ENCODE measurements around the gene COL4A1. TPM values are rescaled to one million over a fixed set of nuclear protein-coding genes. Genes with fewer than 3 reads are reported as not detected.

The COL4A1 gene
- total RNA-seq: 100 to 1,000 TPM in 8 of 9 donors, 10 to 100 TPM in 1; 91.9 to 428 (median 184) TPM
- polyA plus RNA-seq: 100 to 1,000 TPM in 1 of 2 donors, 10 to 100 TPM in 1; 52.6 to 194 TPM
- long read RNA-seq, donor 1, full-length matches to known transcripts: 39 of 120 reads
- long read RNA-seq, donor 1, partial matches to known transcripts: 65 of 120 reads
- long read RNA-seq, donor 1, other reads (novel, unspliced or antisense): 16 of 120 reads
- long read RNA-seq, donor 2, full-length matches to known transcripts: 21 of 244 reads
- long read RNA-seq, donor 2, partial matches to known transcripts: 204 of 244 reads
- long read RNA-seq, donor 2, other reads (novel, unspliced or antisense): 19 of 244 reads
- long read RNA-seq, donor 3, full-length matches to known transcripts: 30 of 130 reads
- long read RNA-seq, donor 3, partial matches to known transcripts: 94 of 130 reads
- long read RNA-seq, donor 3, other reads (novel, unspliced or antisense): 6 of 130 reads

DNA sequence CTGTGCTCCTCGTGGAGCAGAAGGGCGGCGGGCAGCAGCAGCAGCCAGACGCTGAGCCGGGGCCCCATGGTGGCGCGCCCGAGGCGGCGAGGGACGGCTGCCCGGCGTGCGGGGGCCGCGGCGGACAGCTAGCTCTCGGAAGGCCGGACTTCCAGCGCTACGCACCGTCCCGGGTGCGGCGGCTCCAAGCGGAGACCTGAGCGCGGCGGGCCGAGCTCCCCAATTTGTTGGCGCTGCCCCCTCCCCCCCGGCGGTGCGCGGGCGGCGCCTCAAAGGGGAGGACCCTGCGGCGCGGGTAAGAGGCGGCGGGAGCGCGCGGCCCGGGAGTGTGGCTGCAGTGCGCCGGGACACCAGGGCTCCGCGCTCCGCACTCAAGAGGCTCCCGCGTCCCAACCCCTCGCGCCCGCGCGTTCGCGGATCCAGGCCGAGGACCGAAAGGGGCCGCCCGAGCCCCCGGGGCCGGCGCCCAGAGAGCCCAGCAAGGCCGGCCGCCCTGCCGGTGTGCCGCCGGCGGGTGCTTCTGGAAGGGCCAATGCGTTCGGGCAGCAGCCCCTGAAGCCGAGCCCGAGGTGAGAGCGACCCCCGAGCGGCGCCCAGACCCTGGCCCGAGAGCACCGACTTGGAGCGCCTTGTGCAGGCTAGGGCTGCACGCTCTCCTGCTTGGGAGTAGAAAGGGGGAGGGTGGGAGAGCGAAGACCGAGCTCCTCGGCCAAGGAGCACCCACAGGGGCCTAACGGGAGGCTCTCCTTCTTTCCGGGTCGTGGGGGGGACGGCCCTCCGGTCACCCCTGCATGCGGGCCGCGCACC is at the start of gene COL4A1, which contains the start of gene COL4A2:
COL4A1 (minus strand) TSS at position 198 of the 807 bp plus-strand sequence; CDS start at position 68, 130 bp downstream.
COL4A2 (plus strand) TSS at position 325 of the 807 bp plus-strand sequence. CDS start 620 bp downstream, outside the sequence.
- H3K27me3 ChIP-seq: peaks cover 0 to 41% (median 0%) of the 10 kb centered on the region in 9 donors
- 0 to 1% (median 1%) methylated on average over 18 to 96 of the region's 96 CpGs for WGBS, 4 donors
- peak; percentile 87 to 90 (median 88) for DNase-seq
- peaks cover 0 to 12% (median 0%) of the 10 kb centered on the region in 9 donors for H3K36me3 ChIP-seq
- peaks cover 17 to 75% (median 64%) of the 10 kb centered on the region in 12 donors for H3K4me1 ChIP-seq
- peak within 1 kb of the TSS; percentile 92 to 99 (median 97) for H3K27ac ChIP-seq
- intact Hi-C loops (cut with DNase I): loop anchor here (2.0 to 10.0 kb wide), 12 partner anchors 35 to 110 kb away; no protein-coding TSS in a partner anchor
- peak within 1 kb of the TSS; percentile 67 to 99 (median 87) for H3K4me3 ChIP-seq
- TF ChIP-seq, protein P1, sequence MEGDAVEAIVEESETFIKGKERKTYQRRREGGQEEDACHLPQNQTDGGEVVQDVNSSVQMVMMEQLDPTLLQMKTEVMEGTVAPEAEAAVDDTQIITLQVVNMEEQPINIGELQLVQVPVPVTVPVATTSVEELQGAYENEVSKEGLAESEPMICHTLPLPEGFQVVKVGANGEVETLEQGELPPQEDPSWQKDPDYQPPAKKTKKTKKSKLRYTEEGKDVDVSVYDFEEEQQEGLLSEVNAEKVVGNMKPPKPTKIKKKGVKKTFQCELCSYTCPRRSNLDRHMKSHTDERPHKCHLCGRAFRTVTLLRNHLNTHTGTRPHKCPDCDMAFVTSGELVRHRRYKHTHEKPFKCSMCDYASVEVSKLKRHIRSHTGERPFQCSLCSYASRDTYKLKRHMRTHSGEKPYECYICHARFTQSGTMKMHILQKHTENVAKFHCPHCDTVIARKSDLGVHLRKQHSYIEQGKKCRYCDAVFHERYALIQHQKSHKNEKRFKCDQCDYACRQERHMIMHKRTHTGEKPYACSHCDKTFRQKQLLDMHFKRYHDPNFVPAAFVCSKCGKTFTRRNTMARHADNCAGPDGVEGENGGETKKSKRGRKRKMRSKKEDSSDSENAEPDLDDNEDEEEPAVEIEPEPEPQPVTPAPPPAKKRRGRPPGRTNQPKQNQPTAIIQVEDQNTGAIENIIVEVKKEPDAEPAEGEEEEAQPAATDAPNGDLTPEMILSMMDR (IDR thresholded peaks at IDR 0.05): peak in 2 of 12 donors; percentile 8 to 12
- peak; percentile 77 to 98 for TF ChIP-seq POLR2A (IDR thresholded peaks at IDR 0.05)
- no peaks in the 10 kb centered on the region for H3K9me3 ChIP-seq
- ATAC-seq: peak; percentile 39 to 89 (median 76)

DNA sequence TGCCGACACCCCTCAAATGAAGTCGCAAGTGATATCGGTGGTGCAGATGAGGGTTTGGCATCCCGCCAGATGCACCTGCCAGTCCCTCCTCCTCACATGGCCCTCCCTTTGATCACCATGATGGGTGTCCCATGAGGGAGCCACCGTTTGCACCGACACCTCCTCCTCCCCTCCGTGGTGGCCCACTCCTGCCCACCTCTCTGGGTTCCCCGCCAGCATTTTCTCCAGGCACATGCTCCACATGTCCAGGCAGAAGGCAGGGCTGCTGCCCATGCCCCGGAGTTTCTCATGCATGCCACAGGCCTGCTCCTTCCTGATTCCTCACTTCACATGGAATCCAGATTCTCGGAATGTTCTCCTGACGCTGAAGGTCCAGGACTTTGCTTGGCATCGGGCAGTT is 49.4 kb upstream of the COL4A1 start:
- Histone ChIP-seq H3K27ac (peak overlapping the region in 1 of 12 donors; percentile 95), H3K36me3 (peaks cover 0 to 24% (median 16%) of the 10 kb centered on the region in 9 donors), H3K4me3 (no peak overlapping the region), H3K27me3 (no peaks in the 10 kb centered on the region), H3K4me1 (peaks cover 6 to 55% (median 27%) of the 10 kb centered on the region in 12 donors), H3K9me3 (no peaks in the 10 kb centered on the region)
- DNase-seq (no peak), ATAC-seq (no peak)
- no peak for TF ChIP-seq POLR2A (IDR thresholded peaks at IDR 0.05)
- TF ChIP-seq, protein P1 (IDR thresholded peaks at IDR 0.05): no peak
- intact Hi-C loops (cut with DNase I): no loop called here
- WGBS, 4 donors: 59 to 84% (median 64%) methylated on average over 12 of the region's 12 CpGs

DNA sequence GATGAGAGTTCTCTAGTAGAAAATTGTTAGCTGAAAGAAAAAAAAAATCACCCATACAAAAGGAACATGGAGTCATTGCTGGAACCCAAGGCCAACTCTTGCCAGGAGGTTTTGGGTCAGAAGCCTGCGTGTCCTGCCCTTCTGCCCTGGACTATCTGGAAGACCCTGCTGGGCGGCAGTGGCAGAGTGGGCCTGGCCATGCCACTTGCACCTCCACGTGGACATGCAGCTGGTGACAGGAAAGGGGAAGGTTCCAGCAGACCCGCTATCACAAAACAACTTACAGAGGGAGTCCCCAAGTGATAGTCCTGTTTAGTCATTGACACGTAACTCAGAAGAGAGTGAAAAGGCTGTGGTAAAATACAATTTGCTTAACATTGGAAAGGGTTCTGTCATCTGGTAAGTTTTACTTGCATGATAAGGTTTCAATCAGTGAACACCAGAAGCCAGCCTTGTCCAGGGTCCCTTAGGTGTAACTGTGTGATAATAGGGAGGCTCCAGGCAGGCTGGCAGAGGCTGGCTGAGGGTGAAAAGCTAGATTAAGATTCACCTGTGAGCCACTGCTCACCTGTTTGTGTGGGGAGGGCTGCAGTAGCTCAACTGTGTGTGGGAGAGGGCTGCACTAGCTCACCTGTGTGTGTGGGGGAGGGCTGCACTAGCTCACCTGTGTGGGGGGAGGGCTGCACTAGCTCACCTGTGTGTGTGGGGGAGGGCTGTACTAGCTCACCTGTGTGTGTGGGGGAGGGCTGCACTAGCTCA is 47.9 kb upstream of the COL4A1 start:
- Histone ChIP-seq H3K27me3 (no peaks in the 10 kb centered on the region), H3K4me3 (no peak overlapping the region), H3K27ac (peak overlapping the region in 1 of 12 donors; percentile 95), H3K9me3 (no peaks in the 10 kb centered on the region), H3K36me3 (peaks cover 0 to 24% (median 16%) of the 10 kb centered on the region in 9 donors), H3K4me1 (peaks cover 0 to 55% (median 22%) of the 10 kb centered on the region in 12 donors)
- ATAC-seq (no peak), DNase-seq (no peak)
- TF ChIP-seq POLR2A (IDR thresholded peaks at IDR 0.05): no peak
- TF ChIP-seq, protein P1 (IDR thresholded peaks at IDR 0.05): no peak
- WGBS, 4 donors: 54 to 71% (median 59%) methylated on average over 5 of the region's 5 CpGs
- intact Hi-C loops (cut with DNase I): no loop called here

All from heart left ventricle (tissue), 16 donors.